ENCODE measurements around the gene TFCP2L1.

TFCP2L1 gene

GRCh38 chr2:121185571-121186074 lies 99.4 kb downstream of the TFCP2L1 start:
- no peaks in the 10 kb centered on the region for H3K9me3 ChIP-seq (ENCODE audit: severe bottlenecking)
- no peak overlapping the region for H3K4me3 ChIP-seq (ENCODE audit: severe bottlenecking)
- no peaks in the 10 kb centered on the region for H3K36me3 ChIP-seq (ENCODE audit: low read depth)
- H3K27me3 ChIP-seq (ENCODE audit: insufficient read depth, poor library complexity, severe bottlenecking) = no peaks in the 10 kb centered on the region
- DNase-seq (ENCODE audit: low spot score) = no peak
- H3K4me1 ChIP-seq (ENCODE audit: insufficient read depth, poor library complexity, severe bottlenecking) = no peaks in the 10 kb centered on the region
- ATAC-seq (ENCODE audit: low read depth) = peak; percentile 86
- H3K27ac ChIP-seq (ENCODE audit: poor library complexity, severe bottlenecking) = peak overlapping the region; percentile 33
- TF ChIP-seq CTCF (IDR thresholded peaks at IDR 0.05; ENCODE audit: poor library complexity, severe bottlenecking) = no peak

- Histone ChIP-seq H3K9me3 (ENCODE audit: severe bottlenecking) (no peaks in the 10 kb centered on the region), H3K27me3 (ENCODE audit: insufficient read depth, poor library complexity, severe bottlenecking) (no peaks in the 10 kb centered on the region), H3K36me3 (ENCODE audit: low read depth) (no peaks in the 10 kb centered on the region), H3K4me1 (ENCODE audit: insufficient read depth, poor library complexity, severe bottlenecking) (no peaks in the 10 kb centered on the region), H3K27ac (ENCODE audit: poor library complexity, severe bottlenecking) (peak overlapping the region; percentile 33), H3K4me3 (ENCODE audit: severe bottlenecking) (no peak overlapping the region)
- DNase-seq (ENCODE audit: low spot score) = no peak
- no peak; the same call in 2 of the 3 replicates for ATAC-seq (ENCODE audit: low read depth)
- TF ChIP-seq CTCF (IDR thresholded peaks at IDR 0.05; ENCODE audit: poor library complexity, severe bottlenecking) = no peak
Observed at GRCh38 chr2:121185111-121185510, 99.9 kb downstream of the TFCP2L1 start.

GRCh38 chr2:121184248-121184862 lies 100.6 kb downstream of the TFCP2L1 start:
- DNase-seq (ENCODE audit: low spot score) (no peak), ATAC-seq (ENCODE audit: low read depth) (no peak)
- TF ChIP-seq CTCF (IDR thresholded peaks at IDR 0.05; ENCODE audit: poor library complexity, severe bottlenecking) = peak; percentile 5

GRCh38 chr2:121182520-121182919 lies 102.5 kb downstream of the TFCP2L1 start:
- Histone ChIP-seq H3K36me3 (ENCODE audit: low read depth) (no peaks in the 10 kb centered on the region), H3K4me1 (ENCODE audit: insufficient read depth, poor library complexity, severe bottlenecking) (no peaks in the 10 kb centered on the region), H3K27ac (ENCODE audit: poor library complexity, severe bottlenecking) (no peak overlapping the region), H3K9me3 (ENCODE audit: severe bottlenecking) (no peaks in the 10 kb centered on the region), H3K27me3 (ENCODE audit: insufficient read depth, poor library complexity, severe bottlenecking) (no peaks in the 10 kb centered on the region), H3K4me3 (ENCODE audit: severe bottlenecking) (no peak overlapping the region)
- ATAC-seq (ENCODE audit: low read depth) (no peak), DNase-seq (ENCODE audit: low spot score) (no peak)
- TF ChIP-seq CTCF (IDR thresholded peaks at IDR 0.05; ENCODE audit: poor library complexity, severe bottlenecking) = no peak

More at GRCh38 chr2:121184248-121184862, 100.6 kb downstream of the TFCP2L1 start:
- Histone ChIP-seq H3K4me3 (ENCODE audit: severe bottlenecking) (no peak overlapping the region), H3K27ac (ENCODE audit: poor library complexity, severe bottlenecking) (no peak overlapping the region), H3K4me1 (ENCODE audit: insufficient read depth, poor library complexity, severe bottlenecking) (no peaks in the 10 kb centered on the region), H3K36me3 (ENCODE audit: low read depth) (no peaks in the 10 kb centered on the region), H3K9me3 (ENCODE audit: severe bottlenecking) (no peaks in the 10 kb centered on the region), H3K27me3 (ENCODE audit: insufficient read depth, poor library complexity, severe bottlenecking) (no peaks in the 10 kb centered on the region)

- H3K27me3 ChIP-seq (ENCODE audit: insufficient read depth, poor library complexity, severe bottlenecking) = no peaks in the 10 kb centered on the region
- no peak for ATAC-seq (ENCODE audit: low read depth)
Observed at GRCh38 chr2:121179467-121179866, 105.5 kb downstream of the TFCP2L1 start.

More at GRCh38 chr2:121179467-121179866, 105.5 kb downstream of the TFCP2L1 start:
- Histone ChIP-seq H3K36me3 (ENCODE audit: low read depth) (no peaks in the 10 kb centered on the region), H3K9me3 (ENCODE audit: severe bottlenecking) (no peaks in the 10 kb centered on the region), H3K4me1 (ENCODE audit: insufficient read depth, poor library complexity, severe bottlenecking) (peaks cover 5% of the 10 kb centered on the region), H3K27ac (ENCODE audit: poor library complexity, severe bottlenecking) (no peak overlapping the region), H3K4me3 (ENCODE audit: severe bottlenecking) (no peak overlapping the region)
- TF ChIP-seq CTCF (IDR thresholded peaks at IDR 0.05; ENCODE audit: poor library complexity, severe bottlenecking) = no peak
- no peak for DNase-seq (ENCODE audit: low spot score)
